HEK293T (cell line): ENCODE results near the gene CDCA4.

ENCODE experiments used
- CTCF ChIA-PET: fragments of 350-600 bp; formaldehyde crosslinking; extraction: SDS; loops from one replicate; lab custom pipeline; 2021; ENCODE audit warnings: antibody characterized with exemption, inconsistent platforms; lab: Yijun Ruan, JAX
- POLR2A ChIA-PET: fragments of 350-600 bp; formaldehyde crosslinking; extraction: SDS; loops from one replicate; lab custom pipeline; 2020; ENCODE audit warnings: antibody characterized with exemption, inconsistent platforms; lab: Yijun Ruan, JAX
- DNase-seq: peaks from one replicate; pipeline ENCODE4 v3.0.0; 2012; ENCODE audit warnings: mixed read lengths; ENCODE audit errors: extremely low spot score
- ARNT ChIP-seq: fragments of 450-650 bp; IDR thresholded peaks from 2 replicates; pipeline ENCODE4 v1.6.1; 2017; ENCODE audit warnings: mild to moderate bottlenecking
- BHLHE40 ChIP-seq: fragments of 450-650 bp; IDR thresholded peaks from 2 replicates; pipeline ENCODE4 v1.6.1; 2016; ENCODE audit warnings: mild to moderate bottlenecking, moderate library complexity, borderline replicate concordance
- CTBP1 ChIP-seq: fragments of 450-650 bp; IDR thresholded peaks from 2 replicates; pipeline ENCODE4 v1.6.1; 2016; ENCODE audit warnings: borderline replicate concordance
- ELF4 ChIP-seq: fragments of 450-650 bp; IDR thresholded peaks from 2 replicates; pipeline ENCODE4 v1.6.1; 2017; ENCODE audit warnings: antibody characterized with exemption
- FOXA1 ChIP-seq: fragments of 450-650 bp; IDR thresholded peaks from 2 replicates; pipeline ENCODE4 v1.6.1; 2016; ENCODE audit warnings: mild to moderate bottlenecking
- FOXK2 ChIP-seq: fragments of 450-650 bp; IDR thresholded peaks from 2 replicates; pipeline ENCODE4 v1.6.1; 2016; ENCODE audit warnings: mild to moderate bottlenecking
- FOXM1 ChIP-seq: fragments of 450-650 bp; IDR thresholded peaks from 2 replicates; pipeline ENCODE4 v1.6.1; 2017; ENCODE audit warnings: mild to moderate bottlenecking, borderline replicate concordance
- HDGF ChIP-seq: fragments of 450-650 bp; IDR thresholded peaks from 2 replicates; pipeline ENCODE4 v1.6.1; 2017; ENCODE audit warnings: antibody characterized with exemption, borderline replicate concordance
- L3MBTL2 ChIP-seq: fragments of 450-650 bp; conservative IDR thresholded peaks from 2 replicates; pipeline ENCODE4 v1.6.1; 2016; ENCODE audit warnings: mild to moderate bottlenecking
- LEF1 ChIP-seq: fragments of 450-650 bp; IDR thresholded peaks from 2 replicates; pipeline ENCODE4 v1.6.1; 2017; ENCODE audit warnings: mild to moderate bottlenecking, borderline replicate concordance
- NFRKB ChIP-seq: fragments of 450-650 bp; IDR thresholded peaks from 2 replicates; pipeline ENCODE4 v1.6.1; 2016; ENCODE audit warnings: mild to moderate bottlenecking, moderate library complexity
- SP1 ChIP-seq: fragments of 450-650 bp; IDR thresholded peaks from 2 replicates; pipeline ENCODE4 v1.6.1; 2017
- SUZ12 ChIP-seq: fragments of 450-650 bp; IDR thresholded peaks from 2 replicates; pipeline ENCODE4 v1.6.1; 2016; ENCODE audit warnings: mild to moderate bottlenecking
- TARDBP ChIP-seq: fragments of 450-650 bp; IDR thresholded peaks from 2 replicates; pipeline ENCODE4 v1.6.1; 2016
- ZNF384 ChIP-seq: fragments of 450-650 bp; IDR thresholded peaks from 2 replicates; pipeline ENCODE4 v1.6.1; 2016
- TF ChIP-seq, protein P1 (sequence below): fragments of 450-650 bp; IDR thresholded peaks from 2 replicates; pipeline ENCODE4 v1.6.1; 2016

CDCA4 gene

DNA sequence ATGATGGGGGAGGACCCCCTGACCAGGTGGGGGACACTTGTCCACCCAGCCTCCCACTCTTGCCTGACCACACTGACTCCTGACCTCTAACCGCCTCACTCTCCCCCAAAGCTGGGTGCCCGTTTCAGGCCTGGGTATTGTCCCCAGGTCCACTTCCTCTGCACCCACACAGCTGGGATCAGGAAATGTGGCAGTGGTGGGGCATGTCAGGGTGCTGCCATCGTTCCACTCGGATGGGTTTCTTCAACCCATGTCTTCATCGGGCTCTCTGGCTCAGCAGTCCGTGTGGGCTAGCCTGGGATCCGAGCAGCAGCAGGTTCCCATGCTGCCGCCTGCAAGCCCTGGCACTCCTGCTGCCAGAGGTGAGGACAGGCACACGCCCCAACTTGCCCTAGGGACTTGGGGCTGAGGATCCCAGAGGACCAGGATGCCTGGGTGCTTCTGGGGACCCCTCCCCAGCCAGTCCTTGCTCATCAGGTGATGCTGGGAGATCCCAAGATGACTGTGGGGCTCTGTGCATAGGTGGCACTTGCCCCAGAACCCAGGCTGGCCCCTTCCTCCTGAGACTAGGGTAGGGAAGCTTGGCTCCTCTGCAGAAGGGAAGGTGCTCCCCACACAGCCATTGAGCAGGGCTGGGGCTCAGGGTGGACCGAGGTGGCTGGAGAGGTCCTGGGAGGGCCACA lies 38.2 kb downstream of the CDCA4 start:
- ChIA-PET POLR2A (interaction anchor here (1.5 kb wide), 1 partner anchor 38 kb away, joined by 4 read pairs; the partner anchor contains the start of gene CDCA4), CTCF (no interaction called here)
- DNase-seq = no peak
- no peak for TF ChIP-seq ARNT
- TF ChIP-seq FOXM1 = no peak
- TF ChIP-seq LEF1 = no peak
- TF ChIP-seq NFRKB = no peak
- TF ChIP-seq BHLHE40 = no peak

DNA sequence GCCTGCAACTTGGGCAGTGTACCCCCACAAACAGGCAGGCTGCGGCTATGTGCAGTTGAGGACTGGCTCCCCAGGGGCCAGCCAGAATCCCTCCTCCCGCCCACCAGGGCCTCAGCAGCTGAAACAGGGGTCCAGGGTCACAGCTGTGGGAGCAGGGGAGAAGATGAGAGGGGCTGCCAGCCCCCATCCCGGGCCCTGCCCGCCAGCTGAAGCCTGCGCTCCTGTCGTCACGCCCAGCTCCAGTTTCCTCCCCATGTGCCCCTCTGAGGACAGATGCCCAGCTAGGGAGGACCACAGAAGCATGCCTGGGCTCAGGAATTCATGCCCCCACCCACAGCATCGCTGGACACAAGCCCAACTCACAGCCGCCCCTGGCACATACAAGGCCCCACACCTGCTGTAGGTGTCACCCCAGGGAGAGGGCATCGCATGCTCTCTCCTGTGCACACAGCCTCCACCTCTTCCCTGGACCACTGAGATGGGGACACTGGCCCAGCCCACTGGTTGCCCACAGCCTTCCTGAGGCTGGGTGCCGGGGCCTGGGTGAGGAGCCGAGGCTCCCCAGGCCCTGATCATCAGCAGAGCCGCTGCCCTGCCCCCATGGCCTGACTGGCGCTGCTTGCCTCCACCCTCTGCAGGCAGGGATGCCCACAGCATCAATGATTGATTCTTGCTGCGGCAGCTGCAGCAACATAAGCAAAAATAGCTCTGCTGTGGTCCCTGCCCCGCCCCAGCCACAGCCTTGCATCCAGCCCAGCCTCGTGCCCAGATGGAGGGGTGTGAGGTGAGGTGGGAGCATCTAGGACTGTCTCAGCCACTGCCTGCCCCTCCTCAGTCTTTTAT lies 39.0 kb downstream of the CDCA4 start:
- POLR2A ChIA-PET = interaction anchor here (1.5 kb wide), 1 partner anchor 39 kb away, joined by 4 read pairs; the partner anchor contains the start of gene CDCA4
- TF ChIP-seq ELF4 (no peak), NFRKB (no peak), L3MBTL2 (no peak), FOXA1 (no peak), HDGF (no peak), FOXK2 (no peak), TARDBP (no peak), SP1 (no peak)
- DNase-seq = no peak
- CTCF ChIA-PET = interaction anchor here (0.7 kb wide), 1 partner anchor 9 kb away, joined by 3 read pairs; no protein-coding TSS in a partner anchor

- TF ChIP-seq L3MBTL2 (no peak), HDGF (no peak), NFRKB (no peak), SUZ12 (no peak), ARNT (no peak), ZNF384 (no peak), FOXK2 (no peak), ELF4 (no peak), LEF1 (no peak), CTBP1 (no peak), TARDBP (no peak), SP1 (no peak), BHLHE40 (no peak), FOXM1 (no peak), FOXA1 (no peak)
- TF ChIP-seq, protein P1, sequence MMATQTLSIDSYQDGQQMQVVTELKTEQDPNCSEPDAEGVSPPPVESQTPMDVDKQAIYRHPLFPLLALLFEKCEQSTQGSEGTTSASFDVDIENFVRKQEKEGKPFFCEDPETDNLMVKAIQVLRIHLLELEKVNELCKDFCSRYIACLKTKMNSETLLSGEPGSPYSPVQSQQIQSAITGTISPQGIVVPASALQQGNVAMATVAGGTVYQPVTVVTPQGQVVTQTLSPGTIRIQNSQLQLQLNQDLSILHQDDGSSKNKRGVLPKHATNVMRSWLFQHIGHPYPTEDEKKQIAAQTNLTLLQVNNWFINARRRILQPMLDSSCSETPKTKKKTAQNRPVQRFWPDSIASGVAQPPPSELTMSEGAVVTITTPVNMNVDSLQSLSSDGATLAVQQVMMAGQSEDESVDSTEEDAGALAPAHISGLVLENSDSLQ = no peak
- no peak for DNase-seq
- CTCF ChIA-PET = interaction anchor here (0.7 kb wide), 1 partner anchor 10 kb away, joined by 3 read pairs; no protein-coding TSS in a partner anchor
- POLR2A ChIA-PET = no interaction called here
These were observed 40.0 kb downstream of the CDCA4 start for GRCh38 chr14:104980611-104981531.

DNA sequence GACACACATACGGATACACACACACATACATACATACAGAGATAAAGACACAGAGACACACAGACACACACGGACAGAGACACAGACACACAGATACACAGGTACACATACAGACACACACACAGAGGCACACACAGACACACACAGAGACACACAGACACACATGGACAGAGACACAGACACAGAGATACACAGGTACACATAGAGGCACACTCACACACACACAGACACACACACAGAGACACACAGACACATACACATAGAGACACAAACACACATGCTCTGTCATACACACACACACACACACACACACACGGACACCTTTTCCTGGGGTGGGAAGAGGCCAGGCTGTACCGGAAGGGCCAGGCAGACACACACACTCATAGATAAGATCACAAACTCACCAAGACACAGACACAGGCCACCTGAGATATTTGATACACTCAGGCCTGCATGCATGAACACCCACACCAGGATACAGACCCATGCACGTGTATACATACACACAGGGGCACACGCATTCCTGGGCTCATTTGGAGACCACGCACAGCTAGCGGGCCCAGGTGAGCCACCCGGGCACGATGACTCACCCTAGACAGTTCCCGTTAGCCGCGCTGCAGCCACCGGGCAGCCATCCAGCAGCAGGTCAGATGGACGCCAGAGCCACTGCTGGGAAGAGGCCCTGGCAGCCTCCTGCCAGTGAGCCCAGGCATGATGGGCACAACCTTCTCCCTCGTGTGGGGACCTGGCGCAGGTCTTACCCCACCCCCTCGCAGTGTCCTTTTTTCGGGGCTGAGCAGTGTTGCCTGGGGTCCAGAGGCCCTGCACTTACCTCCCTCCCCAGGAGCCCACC lies 40.9 kb downstream of the CDCA4 start:
- no peak for TF ChIP-seq FOXA1
- CTCF ChIA-PET = no interaction called here
- POLR2A ChIA-PET = interaction anchor here (1.2 kb wide), 1 partner anchor 39 kb away, joined by 6 read pairs; no protein-coding TSS in a partner anchor
- DNase-seq = no peak

GRCh38 chr14:104978746-104979691 lies 41.9 kb downstream of the CDCA4 start:
- ChIA-PET CTCF (interaction anchor here (1.3 kb wide), 1 partner anchor 112 kb away, joined by 3 read pairs; no protein-coding TSS in a partner anchor), POLR2A (interaction anchor here (1.0 to 1.2 kb wide), 2 partner anchors 40 to 42 kb away, joined by 5 to 6 read pairs; partner anchors contain the start of gene CDCA4)
- no peak for DNase-seq
- TF ChIP-seq L3MBTL2 (no peak), ARNT (no peak), ZNF384 (no peak), FOXK2 (no peak), CTBP1 (no peak), SP1 (no peak), BHLHE40 (no peak), FOXM1 (no peak), TARDBP (no peak), NFRKB (no peak), ELF4 (no peak), LEF1 (no peak), FOXA1 (no peak), HDGF (no peak), SUZ12 (no peak)
- TF ChIP-seq, protein P1 = no peak
